GM19438 (cell line): ENCODE results near the gene PCDHA1.

ENCODE experiments used
- ATAC-seq: cut with Tn5 transposase; IDR thresholded peaks from one replicate; pipeline ENCODE4 v1.9.1; 2021; ENCODE audit warnings: low read depth; ENCODE audit not compliant: unreplicated experiment

The PCDHA1 gene

DNA sequence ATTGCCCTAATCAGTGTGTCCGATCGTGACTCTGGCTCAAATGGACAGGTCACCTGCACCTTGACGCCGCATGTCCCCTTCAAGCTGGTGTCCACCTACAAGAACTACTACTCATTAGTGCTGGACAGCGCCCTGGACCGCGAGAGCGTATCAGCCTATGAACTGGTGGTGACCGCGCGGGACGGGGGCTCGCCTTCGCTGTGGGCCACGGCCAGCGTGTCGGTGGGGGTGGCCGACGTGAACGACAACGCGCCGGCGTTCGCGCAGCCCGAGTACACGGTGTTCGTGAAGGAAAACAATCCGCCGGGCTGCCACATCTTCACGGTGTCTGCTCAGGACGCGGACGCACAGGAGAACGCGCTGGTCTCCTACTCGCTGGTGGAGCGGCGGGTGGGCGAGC, 97.4 kb downstream of the PCDHA1 start:
- no peak for ATAC-seq

GRCh38 chr5:140883927-140884697, 98.2 kb downstream of the PCDHA1 start:
- ATAC-seq, result no peak

DNA sequence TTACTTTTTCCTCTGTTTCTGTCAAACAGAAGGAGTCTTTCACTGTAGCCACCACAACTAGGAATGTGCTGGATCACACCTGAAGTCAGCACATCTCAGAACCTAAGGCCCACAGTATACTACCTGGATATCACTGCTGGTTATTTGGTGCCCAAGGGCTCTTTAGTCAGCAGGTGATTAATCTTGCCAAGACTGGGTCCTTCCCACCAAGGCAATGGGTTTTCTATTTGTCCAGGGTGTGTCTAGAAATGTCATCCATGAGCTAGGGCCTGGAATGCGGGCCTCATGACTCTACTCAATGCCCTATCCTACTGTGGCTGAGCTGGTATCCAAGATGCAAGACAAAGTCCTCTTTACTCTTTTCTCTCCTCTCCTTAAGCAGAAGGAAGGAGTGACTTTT, 130.4 kb downstream of the PCDHA1 start:
- ATAC-seq, result no peak

DNA sequence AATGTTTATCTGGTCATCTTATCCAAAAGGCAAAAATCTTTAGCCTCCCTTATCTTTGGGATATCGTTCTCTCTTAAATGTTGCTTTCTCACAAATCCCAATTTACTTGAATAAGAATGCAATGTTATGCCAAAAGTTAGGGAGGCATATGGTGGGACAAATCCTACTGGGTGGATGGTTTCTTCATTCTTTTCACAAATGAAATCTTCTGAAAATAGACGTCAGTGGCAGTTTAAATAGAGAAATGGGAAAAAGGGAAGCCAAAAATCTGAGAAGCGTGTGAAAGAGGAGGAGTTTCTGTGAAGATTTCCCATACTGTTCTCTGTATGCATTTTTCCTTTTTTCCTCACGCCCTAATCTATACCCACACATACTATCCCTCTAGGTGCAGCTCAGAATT, 137.7 kb downstream of the PCDHA1 start:
- ATAC-seq, result no peak

- ATAC-seq, result no peak
These were observed 140.0 kb downstream of the PCDHA1 start, which contains the start of gene PCDHAC1 for GRCh38 chr5:140925806-140926442. PCDHAC1 (plus strand) TSS chr5:140926299; CDS start chr5:140926893, 594 bp downstream.

GRCh38 chr5:140926443-140927227, 140.7 kb downstream of the PCDHA1 start:
- ATAC-seq, result no peak

- no peak for ATAC-seq
These were observed 141.3 kb downstream of the PCDHA1 start for GRCh38 chr5:140927228-140927573.

DNA sequence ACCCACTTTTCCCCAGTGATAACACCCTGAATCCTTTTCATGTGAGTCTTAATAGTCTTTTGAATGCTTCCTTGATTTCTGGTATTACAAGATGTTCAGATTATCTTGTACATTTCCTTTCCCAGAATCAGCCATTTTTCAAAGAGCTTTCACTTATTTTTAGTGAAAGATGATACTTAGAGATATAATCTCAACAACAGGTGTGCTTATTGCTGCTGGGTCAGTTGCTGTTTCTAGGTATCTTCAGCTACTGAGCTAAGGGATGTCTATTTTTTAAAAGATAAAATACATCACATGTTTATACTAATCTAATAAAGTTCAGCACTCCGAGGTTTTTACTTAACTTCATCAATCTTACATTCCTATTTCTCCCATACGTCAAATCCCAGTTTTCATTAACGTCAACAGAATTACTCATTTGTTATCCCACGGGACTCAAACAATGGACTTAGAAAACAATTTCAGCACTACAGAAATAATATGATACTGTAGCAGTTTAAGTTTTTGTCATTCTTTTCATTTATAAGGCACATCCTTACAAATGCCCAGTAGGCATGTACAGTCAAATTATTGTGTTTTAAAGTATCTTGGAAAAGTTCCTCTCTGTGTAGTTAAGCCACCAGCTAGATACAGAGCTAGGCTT, 149.1 kb downstream of the PCDHA1 start:
- ATAC-seq, result no peak

- ATAC-seq, result no peak
These were observed 160.6 kb downstream of the PCDHA1 start for GRCh38 chr5:140946578-140946977.

- no peak for ATAC-seq
These were observed 165.7 kb downstream of the PCDHA1 start for GRCh38 chr5:140951636-140952035.

DNA sequence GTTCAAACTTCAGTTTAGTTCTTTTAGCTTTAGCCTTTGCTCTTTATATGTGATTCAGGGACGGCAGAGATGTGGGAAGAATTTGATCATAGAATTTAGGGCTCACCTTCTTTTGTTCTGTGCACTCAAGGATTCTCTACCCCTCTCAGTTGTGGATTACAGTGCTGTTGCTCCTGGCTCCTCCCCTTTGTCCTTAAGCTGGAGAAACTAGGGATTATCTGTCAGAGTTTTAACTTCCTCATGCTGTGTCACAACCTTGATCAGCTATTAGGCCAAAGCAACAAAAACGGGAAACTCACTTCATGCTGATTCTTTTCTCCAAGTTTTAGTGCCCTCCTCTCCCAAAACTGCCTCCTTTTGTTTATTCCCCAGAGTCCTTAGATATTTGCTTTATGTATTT, 167.3 kb downstream of the PCDHA1 start:
- ATAC-seq, result no peak

- no peak for ATAC-seq
These were observed 176.2 kb downstream of the PCDHA1 start for GRCh38 chr5:140962190-140962589.

- no peak for ATAC-seq
These were observed 178.4 kb downstream of the PCDHA1 start for GRCh38 chr5:140964356-140964755.

GRCh38 chr5:140965905-140966292, 180.0 kb downstream of the PCDHA1 start:
- no peak for ATAC-seq

DNA sequence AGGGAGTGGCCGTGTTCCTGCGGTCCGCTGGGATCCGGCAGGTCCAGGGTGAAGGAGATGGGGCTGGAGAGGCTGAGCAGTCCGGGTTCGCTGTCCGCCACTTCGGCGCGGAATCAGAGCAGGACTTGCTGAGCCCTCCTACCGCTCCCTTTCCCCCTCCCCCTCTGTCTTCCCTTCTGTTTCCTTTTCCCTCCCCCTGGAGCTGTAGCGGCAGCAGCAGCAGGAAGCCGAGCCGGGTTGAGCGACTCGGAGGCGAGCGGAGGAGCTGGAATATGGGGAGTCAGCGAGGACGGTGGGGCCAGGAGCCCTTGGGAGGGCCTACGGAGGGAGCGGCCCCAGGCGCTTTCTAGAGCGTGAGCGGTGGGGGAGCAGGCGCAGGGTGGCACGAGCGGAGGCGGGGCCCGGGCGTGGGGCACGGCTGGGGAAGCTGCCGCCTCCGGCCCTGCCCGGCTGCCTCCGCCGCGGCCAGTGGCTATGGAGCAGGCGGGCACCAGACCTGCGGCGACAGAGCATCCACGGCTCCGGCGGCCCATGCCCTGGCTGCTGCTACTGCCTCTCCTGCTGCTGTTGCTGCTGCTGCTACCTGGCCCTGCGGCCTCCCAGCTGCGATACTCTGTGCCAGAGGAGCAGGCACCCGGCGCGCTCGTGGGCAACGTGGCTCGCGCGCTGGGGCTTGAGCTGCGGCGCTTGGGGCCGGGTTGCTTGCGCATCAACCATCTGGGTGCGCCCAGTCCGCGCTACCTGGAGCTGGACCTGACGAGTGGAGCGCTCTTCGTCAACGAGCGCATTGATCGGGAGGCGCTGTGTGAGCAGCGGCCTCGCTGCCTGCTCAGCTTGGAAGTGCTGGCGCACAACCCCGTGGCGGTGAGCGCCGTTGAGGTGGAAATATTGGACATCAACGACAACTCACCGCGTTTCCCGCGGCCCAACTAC, 180.6 kb downstream of the PCDHA1 start, which contains the start of gene PCDHAC2:
PCDHAC2 (plus strand) TSS at position 184 of the 933 bp plus-strand sequence; CDS start at position 475, 291 bp downstream.
- no peak for ATAC-seq

DNA sequence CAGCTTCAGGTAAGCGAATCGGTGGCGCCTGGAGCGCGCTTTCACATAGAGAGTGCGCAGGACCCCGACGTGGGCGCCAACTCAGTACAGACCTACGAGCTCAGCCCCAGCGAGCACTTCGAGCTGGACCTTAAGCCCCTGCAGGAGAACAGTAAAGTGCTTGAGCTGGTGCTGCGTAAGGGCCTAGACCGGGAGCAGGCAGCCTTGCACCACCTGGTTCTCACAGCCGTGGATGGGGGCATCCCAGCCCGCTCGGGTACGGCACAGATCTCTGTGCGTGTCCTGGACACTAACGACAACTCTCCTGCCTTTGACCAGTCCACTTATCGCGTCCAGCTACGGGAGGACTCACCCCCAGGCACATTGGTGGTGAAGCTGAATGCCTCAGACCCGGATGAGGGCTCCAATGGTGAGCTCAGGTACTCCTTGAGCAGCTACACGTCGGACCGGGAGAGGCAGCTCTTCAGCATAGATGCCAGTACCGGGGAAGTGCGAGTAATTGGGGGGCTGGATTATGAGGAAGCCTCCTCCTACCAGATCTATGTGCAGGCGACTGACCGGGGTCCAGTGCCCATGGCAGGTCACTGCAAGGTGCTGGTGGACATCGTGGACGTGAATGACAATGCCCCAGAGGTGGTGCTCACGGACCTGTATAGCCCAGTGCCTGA, 181.4 kb downstream of the PCDHA1 start:
- ATAC-seq, result no peak

GRCh38 chr5:140969880-140970279, 183.9 kb downstream of the PCDHA1 start:
- no peak for ATAC-seq

DNA sequence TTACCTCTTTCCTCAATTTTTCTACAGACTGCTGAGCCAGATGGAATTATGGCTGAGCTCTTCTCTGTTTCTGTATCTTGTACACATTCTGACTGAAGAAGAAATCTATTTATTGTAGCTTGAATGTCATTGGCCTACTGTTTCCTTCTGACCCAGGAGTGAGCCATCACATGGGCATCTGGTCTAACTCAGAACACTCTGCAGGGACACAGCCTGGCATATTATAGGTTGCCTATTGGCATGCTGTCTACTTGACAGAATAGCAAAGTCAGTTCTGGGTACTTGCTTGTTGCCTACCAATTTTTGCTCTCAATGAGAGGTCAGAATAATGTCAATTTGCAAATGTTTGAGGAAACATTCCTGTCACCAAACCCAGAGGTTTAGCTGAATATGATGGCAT, 187.6 kb downstream of the PCDHA1 start:
- ATAC-seq, result no peak

- no peak for ATAC-seq
These were observed 191.1 kb downstream of the PCDHA1 start for GRCh38 chr5:140977003-140977402.
